GM06990 (cell line): Measurements from ENCODE around the gene TANC1.

Experiments
- DNase-seq: peaks from one replicate; pipeline ENCODE4 v3.0.0-alpha.2; 2011; ENCODE audit not compliant: insufficient read length; ENCODE audit errors: extremely low read depth
- H3K27me3 ChIP-seq: replicated peaks from 2 replicates; pipeline ENCODE4 v1.6.0; 2011; ENCODE audit warnings: low read length; ENCODE audit not compliant: control insufficient read depth, insufficient read depth
- H3K36me3 ChIP-seq: 2 replicates; pipeline ENCODE4 v1.5.1; 2011; ENCODE audit warnings: low read length; ENCODE audit not compliant: control insufficient read depth, insufficient read depth
- H3K4me3 ChIP-seq: replicated peaks from 2 replicates; pipeline ENCODE4 v1.5.1; 2011; ENCODE audit warnings: low read depth, mild to moderate bottlenecking, control low read depth, low read length
- CTCF ChIP-seq: IDR thresholded peaks from 2 replicates; pipeline ENCODE4 v1.5.1; 2011; ENCODE audit warnings: low read length, control low read depth, mild to moderate bottlenecking, inconsistent platforms; ENCODE audit not compliant: insufficient read depth, poor library complexity, severe bottlenecking

TANC1 gene

GRCh38 chr2:158965107-158965506 lies 3.3 kb upstream of the TANC1 start:
- Histone ChIP-seq H3K36me3 (no peaks in the 10 kb centered on the region), H3K27me3 (no peaks in the 10 kb centered on the region), H3K4me3 (no peak overlapping the region)
- TF ChIP-seq CTCF = no peak
- DNase-seq = no peak

DNA sequence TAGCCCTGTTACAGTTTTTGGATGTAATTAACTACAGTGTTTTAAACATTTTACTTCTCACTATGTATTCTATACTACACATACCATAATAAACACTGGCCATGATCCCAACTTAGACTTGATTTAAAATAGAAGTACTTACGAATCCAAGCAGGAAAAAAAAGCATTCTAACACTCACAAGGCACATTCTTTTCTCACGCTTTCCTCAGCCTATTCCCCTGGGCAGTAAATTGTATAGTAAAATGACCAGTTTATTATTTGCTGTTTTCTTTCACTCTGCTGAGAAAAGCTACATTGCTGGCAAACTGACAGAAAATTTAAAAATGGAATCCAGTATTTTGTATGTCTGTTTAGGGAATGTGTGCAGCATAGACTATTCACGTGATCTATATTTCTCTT lies 2.8 kb upstream of the TANC1 start:
- DNase-seq = no peak
- no peak for TF ChIP-seq CTCF
- no peaks in the 10 kb centered on the region for H3K36me3 ChIP-seq
- H3K27me3 ChIP-seq = no peaks in the 10 kb centered on the region
- H3K4me3 ChIP-seq = no peak overlapping the region

DNA sequence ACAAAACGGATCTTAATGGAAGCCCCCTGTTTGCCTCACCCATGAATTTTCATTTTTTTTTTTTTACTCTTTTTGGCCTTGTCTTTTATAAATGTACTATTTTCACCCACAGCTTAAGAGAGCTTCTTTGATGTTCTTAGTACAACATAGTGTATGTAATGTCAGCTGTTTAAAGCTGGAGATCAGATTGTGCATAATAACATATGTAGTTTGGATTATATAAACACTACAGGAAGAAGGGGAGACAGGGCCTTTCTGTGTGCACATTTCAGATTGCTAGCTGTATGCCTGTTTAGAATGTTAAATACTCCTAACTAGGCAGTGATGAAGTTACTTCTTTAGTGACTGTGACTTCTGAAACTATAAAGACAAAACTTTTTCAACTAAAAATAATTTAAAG lies 2.1 kb upstream of the TANC1 start:
- no peak for DNase-seq
- no peak for TF ChIP-seq CTCF
- Histone ChIP-seq H3K4me3 (no peak overlapping the region), H3K27me3 (no peaks in the 10 kb centered on the region), H3K36me3 (no peaks in the 10 kb centered on the region)

DNA sequence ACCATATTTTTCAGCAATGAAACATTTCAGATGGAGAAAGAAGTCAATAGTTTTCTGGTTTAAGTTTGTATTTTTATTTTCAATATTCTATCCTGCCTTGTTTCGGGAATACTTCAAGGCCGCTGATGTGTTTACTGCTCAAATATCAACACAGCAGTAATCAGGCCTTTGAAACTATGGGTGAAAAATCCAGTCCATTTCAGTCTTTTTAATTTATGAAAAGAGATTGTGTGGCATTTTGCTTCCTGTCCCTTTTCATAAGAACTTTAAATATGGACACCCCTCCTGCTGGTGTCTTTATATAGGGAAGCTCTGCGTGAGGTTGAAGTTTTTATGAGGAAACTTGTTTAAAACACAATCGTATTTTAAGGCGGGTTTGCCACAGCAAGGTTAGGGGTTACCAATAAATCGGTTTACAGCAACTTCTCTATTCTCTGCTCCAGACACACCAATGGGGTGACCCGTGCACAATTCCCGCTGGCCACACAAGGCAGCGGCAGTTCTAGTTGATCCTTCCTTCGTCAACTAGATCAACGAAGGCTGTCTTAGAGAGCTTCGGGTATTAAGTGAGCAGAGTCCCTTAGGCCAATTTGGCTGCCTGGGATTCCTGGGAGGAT lies 1.2 kb upstream of the TANC1 start:
- no peak for TF ChIP-seq CTCF
- DNase-seq = no peak
- Histone ChIP-seq H3K27me3 (no peaks in the 10 kb centered on the region), H3K4me3 (no peak overlapping the region), H3K36me3 (no peaks in the 10 kb centered on the region)

GRCh38 chr2:158967731-158968395 lies 577 bp upstream of the TANC1 start:
- Histone ChIP-seq H3K36me3 (no peaks in the 10 kb centered on the region), H3K27me3 (no peaks in the 10 kb centered on the region), H3K4me3 (peak overlapping the region; percentile 74)
- no peak for TF ChIP-seq CTCF
- DNase-seq = no peak
